Adrenal gland (tissue), 12 donors: Measurements from ENCODE around the gene RTP5. TPM values are rescaled to one million over a fixed set of nuclear protein-coding genes. Genes with fewer than 3 reads are reported as not detected.
A peak's percentile ranks its signal among the peaks of the same experiment; 100 is the strongest.

ENCODE experiments used
- DNase-seq, 7 donors: peaks; one replicate each; pipeline ENCODE4 v3.0.0-alpha.2; 2019 to 2020
- H3K27ac ChIP-seq, 5 donors: fragments of 200-600 bp; sonication (generic) in 4 of 5; 1 replicate in 3 of 5; 2 replicates in 2 of 5; pipeline versions ENCODE4 v1.5.1 to v1.8.0; 2016 to 2020; ENCODE audit warnings: mild to moderate bottlenecking in 1 of 5
- H3K27me3 ChIP-seq: fragments of 200-600 bp; 2 replicates; pipeline ENCODE4 v1.8.0; 2021
- H3K36me3 ChIP-seq, 2 donors: fragments of 200-600 bp; replicated peaks in 1 of 2; 1 replicate in 1 of 2; 2 replicates in 1 of 2; pipeline versions ENCODE4 v1.5.1 to v1.8.0; 2018 to 2022
- H3K4me1 ChIP-seq, 2 donors: fragments of 200-600 bp; replicated peaks in 1 of 2; 1 replicate in 1 of 2; 2 replicates in 1 of 2; pipeline versions ENCODE4 v1.5.1 to v1.8.0; 2018 to 2021
- H3K4me3 ChIP-seq, 4 donors: fragments of 200-600 bp; sonication (generic) in 3 of 4; one replicate each; pipeline ENCODE4 v1.5.1; 2016 to 2018
- H3K9me3 ChIP-seq, 3 donors: fragments of 200-600 bp; sonication (generic) in 1 of 3; replicated peaks in 1 of 3; 1 replicate in 2 of 3; 2 replicates in 1 of 3; pipeline versions ENCODE4 v1.5.1 to v1.8.0; 2016 to 2021
- CTCF ChIP-seq, 6 experiments: fragments of 450-650 bp in 4 of 6; fragments of 200-600 bp in 2 of 6; sonication (generic) in 1 of 6; IDR thresholded peaks; 1 replicate in 5 of 6; 2 replicates in 1 of 6; pipeline versions ENCODE4 v1.5.1 to v1.8.0; 2016 to 2021; ENCODE audit warnings: antibody characterized with exemption in 6 of 6, mild to moderate bottlenecking in 2 of 6, moderate library complexity in 1 of 6
- POLR2A ChIP-seq, 2 donors: fragments of 450-650 bp; IDR thresholded peaks; one replicate each; pipeline ENCODE4 v1.6.1; 2017; ENCODE audit warnings: antibody characterized with exemption in 2 of 2, mild to moderate bottlenecking in 2 of 2, moderate library complexity in 1 of 2
- WGBS, 4 donors: extraction: QIAGEN DNeasy Blood & Tissue Kit in 2 of 4; methylation state at CpG; one replicate each; pipeline versions ENCODE4 v1.1.5 to v1.1.7; 2013 to 2017; 5-methylcytosine and 5-hydroxymethylcytosine counted together
- intact Hi-C, 2 donors: fragments of 100-400 bp; cut with DNase I; formaldehyde crosslinking; loops; one replicate each; pipeline versions ENCODE4 v1.14.1 to v1.15.0; 2022 to 2023
- polyA plus RNA-seq, 3 donors: library from polyadenylated mRNA; stranded (reverse); fragments of 200-250 nt in 2 of 3; fragments of 350-450 nt in 1 of 3; fragmentation: Illumina TruSeq in 1 of 3; extraction: RNeasy Lipid Tissue Mini Kit (QIAGEN cat#74804) in 1 of 3; gene quantifications; one replicate each; pipeline ENCODE4 v1.2.3, GENCODE V29; 2013 to 2014
- total RNA-seq, 9 donors: library from RNA; depleted of rRNA in 4 of 9; stranded (reverse); fragments of >200 nt in 4 of 9; fragments of 120-200 nt in 1 of 9; fragmentation: NEBNext Ultra II Directional in 1 of 9; extraction: Animal tissue kit (Norgen Biotek cat#: 25700) in 1 of 9; gene quantifications; one replicate each; pipeline versions ENCODE4 v1.1.0 to v1.2.4, GENCODE V29; 2013 to 2023
- donor health status: healthy with polysubstance abuse.
- donor health status: Bipolar disorder and iron deficiency.
- donor health status: DM: yes; HTN: yes; CAD: no.
- donor health status: DM: no; HTN: no; CAD: no.
- donor health status: DM: no; HTN: no; CAD: no.
- donor health status: DM: yes; HTN: yes; CAD: no.

RTP5 gene
- total and polyA plus RNA-seq, 12 donors, result 0.07 to 0.56 (median 0.11) TPM; not detected in 9

- H3K4me3 ChIP-seq, result peak overlapping the region in 1 of 4 donors; percentile 59
- no peaks in the 10 kb centered on the region for H3K27me3 ChIP-seq
- intact Hi-C loops, result no loop called here
- 5 to 14% (median 7%) methylated on average over 28 to 65 of the region's 65 CpGs for WGBS, 4 donors
- H3K9me3 ChIP-seq, result no peaks in the 10 kb centered on the region
- peaks cover 0 to 7% of the 10 kb centered on the region in 2 donors for H3K4me1 ChIP-seq
- H3K27ac ChIP-seq, result peak overlapping the region in 1 of 5 donors; percentile 77
- H3K36me3 ChIP-seq, result no peaks in the 10 kb centered on the region
- TF ChIP-seq POLR2A (IDR thresholded peaks at IDR 0.05) (peak in 1 of 2 donors; percentile 46), CTCF (IDR thresholded peaks at IDR 0.05) (peak in 1 of 6 experiments; percentile 34)
- DNase-seq, result peak; percentile 61 to 84 (median 73)
Measured at GRCh38 chr2:241844066-241844728, 25.3 kb upstream of the RTP5 start.

GRCh38 chr2:241844831-241845578, 24.5 kb upstream of the RTP5 start:
- TF ChIP-seq CTCF (IDR thresholded peaks at IDR 0.05) (no peak), POLR2A (IDR thresholded peaks at IDR 0.05) (no peak)
- no peaks in the 10 kb centered on the region for H3K36me3 ChIP-seq
- no peaks in the 10 kb centered on the region for H3K9me3 ChIP-seq
- intact Hi-C loops, result no loop called here
- peak overlapping the region in 1 of 4 donors; percentile 59 for H3K4me3 ChIP-seq
- H3K4me1 ChIP-seq, result peaks cover 0 to 7% of the 10 kb centered on the region in 2 donors
- no peaks in the 10 kb centered on the region for H3K27me3 ChIP-seq
- DNase-seq, result peak in 2 of 7 donors; percentile 17 to 49
- 81 to 86% (median 83%) methylated on average over 19 to 37 of the region's 37 CpGs for WGBS, 4 donors
- H3K27ac ChIP-seq, result no peak overlapping the region

- intact Hi-C loops, result no loop called here
- no peaks in the 10 kb centered on the region for H3K27me3 ChIP-seq
- no peak overlapping the region for H3K27ac ChIP-seq
- peaks cover 0 to 7% of the 10 kb centered on the region in 2 donors for H3K4me1 ChIP-seq
- no peak overlapping the region for H3K4me3 ChIP-seq
- H3K9me3 ChIP-seq, result no peaks in the 10 kb centered on the region
- TF ChIP-seq CTCF (IDR thresholded peaks at IDR 0.05) (no peak), POLR2A (IDR thresholded peaks at IDR 0.05) (no peak)
- peak in 1 of 7 donors; percentile 17 for DNase-seq
- 86 to 93% (median 88%) methylated on average over 21 to 22 of the region's 22 CpGs for WGBS, 4 donors
- H3K36me3 ChIP-seq, result no peaks in the 10 kb centered on the region
Measured at GRCh38 chr2:241846406-241846805, 23.1 kb upstream of the RTP5 start.

- no peaks in the 10 kb centered on the region for H3K27me3 ChIP-seq
- TF ChIP-seq CTCF (IDR thresholded peaks at IDR 0.05) (no peak), POLR2A (IDR thresholded peaks at IDR 0.05) (no peak)
- H3K4me3 ChIP-seq, result no peak overlapping the region
- H3K36me3 ChIP-seq, result no peaks in the 10 kb centered on the region
- WGBS, 4 donors, result 88 to 96% (median 91%) methylated on average over 29 to 39 of the region's 39 CpGs
- H3K4me1 ChIP-seq, result peaks cover 0 to 7% of the 10 kb centered on the region in 2 donors
- intact Hi-C loops, result no loop called here
- no peak overlapping the region for H3K27ac ChIP-seq
- DNase-seq, result peak in 2 of 7 donors; percentile 17 to 35
- no peaks in the 10 kb centered on the region for H3K9me3 ChIP-seq
Measured at GRCh38 chr2:241848761-241849615, 20.5 kb upstream of the RTP5 start.
